Spleen (tissue), 11 donors: ENCODE measurements around the gene P2RY2. TPM values are rescaled to one million over a fixed set of nuclear protein-coding genes. Genes with fewer than 3 reads are reported as not detected.
A peak's percentile ranks its signal among the peaks of the same experiment; 100 is the strongest.

Experiments used
- DNase-seq: peaks from one replicate; pipeline ENCODE4 v3.0.0-alpha.2; 2020
- H3K27ac ChIP-seq, 8 donors: fragments of 200-600 bp; sonication (generic) in 7 of 8; 1 replicate in 4 of 8; 2 replicates in 4 of 8; pipeline versions ENCODE4 v1.5.0 to v1.8.0; 2016 to 2021; ENCODE audit warnings: inconsistent platforms in 4 of 8, mild to moderate bottlenecking in 4 of 8, moderate library complexity in 1 of 8
- H3K27me3 ChIP-seq, 7 donors: fragments of 200-600 bp; sonication (generic) in 6 of 7; replicated peaks in 1 of 7; 1 replicate in 4 of 7; 2 replicates in 3 of 7; pipeline versions ENCODE4 v1.5.0 to v1.8.0; 2016 to 2021; ENCODE audit warnings: inconsistent platforms in 3 of 7, mild to moderate bottlenecking in 1 of 7
- H3K36me3 ChIP-seq, 6 donors: fragments of 200-600 bp; sonication (generic) in 5 of 6; 1 replicate in 4 of 6; 2 replicates in 2 of 6; pipeline versions ENCODE4 v1.5.0 to v1.8.0; 2016 to 2021; ENCODE audit warnings: inconsistent platforms in 2 of 6
- H3K4me1 ChIP-seq, 6 donors: fragments of 200-600 bp; sonication (generic) in 5 of 6; 1 replicate in 3 of 6; 2 replicates in 3 of 6; pipeline versions ENCODE4 v1.5.0 to v1.8.0; 2016 to 2021; ENCODE audit warnings: inconsistent platforms in 3 of 6
- H3K4me3 ChIP-seq, 8 donors: fragments of 200-600 bp; sonication (generic) in 7 of 8; 1 replicate in 4 of 8; 2 replicates in 4 of 8; pipeline versions ENCODE4 v1.5.0 to v1.8.0; 2016 to 2021; ENCODE audit warnings: inconsistent platforms in 4 of 8, mild to moderate bottlenecking in 4 of 8, moderate library complexity in 2 of 8
- H3K9me3 ChIP-seq, 8 donors: fragments of 200-600 bp; sonication (generic) in 7 of 8; 1 replicate in 4 of 8; 2 replicates in 4 of 8; pipeline versions ENCODE4 v1.5.0 to v1.8.0; 2016 to 2021; ENCODE audit warnings: inconsistent platforms in 4 of 8
- POLR2A ChIP-seq, 3 donors: fragments of 450-650 bp; IDR thresholded peaks; one replicate each; pipeline ENCODE4 v1.5.1; 2017; ENCODE audit warnings: antibody characterized with exemption in 3 of 3, mild to moderate bottlenecking in 1 of 3
- POLR2AphosphoS5 ChIP-seq, 3 donors: sonication (generic); formaldehyde crosslinking; IDR thresholded peaks; one replicate each; pipeline ENCODE4 v1.5.1; 2017; ENCODE audit warnings: antibody characterized with exemption in 3 of 3
- WGBS, 5 donors: extraction: QIAGEN DNeasy Blood & Tissue Kit in 3 of 5; methylation state at CpG; one replicate each; pipeline versions ENCODE4 v1.1.5 to v1.1.7; 2013 to 2018; 5-methylcytosine and 5-hydroxymethylcytosine counted together
- intact Hi-C: fragments of 100-400 bp; cut with DNase I; formaldehyde crosslinking; loops from one replicate; pipeline ENCODE4 v1.15.0; 2023; ENCODE audit warnings: low total_unique reads
- polyA plus RNA-seq, 3 donors: library from polyadenylated mRNA; stranded (reverse); fragments of 200-250 nt; gene quantifications; one replicate each; pipeline ENCODE4 v1.2.1, GENCODE V29; 2013
- total RNA-seq, 7 donors: library from RNA; depleted of rRNA in 3 of 7; stranded (reverse); fragments of >200 nt in 3 of 7; fragmentation: NEBNext Ultra II Directional in 4 of 7; extraction: Animal tissue kit (Norgen Biotek cat#: 25700) in 4 of 7; gene quantifications; one replicate each; pipeline versions ENCODE4 v1.1.0 to v1.2.1, GENCODE V29; 2016 to 2021
- TF ChIP-seq, protein P1 (sequence below), 11 experiments: fragments of 200-600 bp in 7 of 11; fragments of 450-650 bp in 4 of 11; sonication (generic) in 4 of 11; IDR thresholded peaks in 8 of 11; conservative IDR thresholded peaks in 3 of 11; 1 replicate in 7 of 11; 2 replicates in 4 of 11; pipeline versions ENCODE4 v1.4.0 to v1.8.0; 2016 to 2021; ENCODE audit warnings: antibody characterized with exemption in 11 of 11, inconsistent platforms in 4 of 11, mild to moderate bottlenecking in 1 of 11
- donor health status: healthy with polysubstance abuse.
- donor health status: DM: no; HTN: no; CAD: no; lungs with moderate emphysema.
- donor health status: DM: no; HTN: no; CAD: no.
- donor health status: Bipolar disorder and iron deficiency.
- donor health status: healthy.
- donor health status: DM: no; HTN: no; CAD: no.
- donor health status: DM: yes; HTN: yes; CAD: no.

P2RY2 gene
- total and polyA plus RNA-seq, 10 donors, result 0.99 to 17.5 (median 10.7) TPM

DNA sequence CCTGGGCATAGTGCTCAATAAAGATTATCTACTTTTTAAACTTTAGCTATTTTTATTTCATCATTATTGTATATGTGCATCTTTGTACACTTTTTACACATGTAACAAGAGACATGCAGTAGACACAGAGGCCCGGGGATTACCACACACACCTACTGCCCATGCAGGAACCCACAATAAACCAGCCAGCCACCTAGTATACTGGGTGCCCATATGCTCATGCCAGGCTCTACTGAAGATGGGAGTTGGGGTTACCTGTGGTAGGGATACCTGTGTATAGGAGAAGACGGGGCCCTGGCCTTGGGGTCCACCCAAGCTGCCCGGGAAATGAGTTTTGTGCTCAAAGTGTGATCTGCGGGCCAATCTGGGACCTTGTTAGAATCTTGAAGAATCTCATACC is 31.2 kb upstream of the P2RY2 start:
- Histone ChIP-seq H3K27me3 (no peaks in the 10 kb centered on the region), H3K4me3 (no peak overlapping the region), H3K27ac (peak overlapping the region in 3 of 8 donors; percentile 54 to 70 (median 69)), H3K9me3 (no peaks in the 10 kb centered on the region), H3K4me1 (peaks cover 14 to 86% (median 45%) of the 10 kb centered on the region in 6 donors), H3K36me3 (no peaks in the 10 kb centered on the region)
- no peak for DNase-seq
- TF ChIP-seq POLR2A (IDR thresholded peaks at IDR 0.05) (no peak), POLR2AphosphoS5 (IDR thresholded peaks at IDR 0.05) (no peak)
- TF ChIP-seq, protein P1, sequence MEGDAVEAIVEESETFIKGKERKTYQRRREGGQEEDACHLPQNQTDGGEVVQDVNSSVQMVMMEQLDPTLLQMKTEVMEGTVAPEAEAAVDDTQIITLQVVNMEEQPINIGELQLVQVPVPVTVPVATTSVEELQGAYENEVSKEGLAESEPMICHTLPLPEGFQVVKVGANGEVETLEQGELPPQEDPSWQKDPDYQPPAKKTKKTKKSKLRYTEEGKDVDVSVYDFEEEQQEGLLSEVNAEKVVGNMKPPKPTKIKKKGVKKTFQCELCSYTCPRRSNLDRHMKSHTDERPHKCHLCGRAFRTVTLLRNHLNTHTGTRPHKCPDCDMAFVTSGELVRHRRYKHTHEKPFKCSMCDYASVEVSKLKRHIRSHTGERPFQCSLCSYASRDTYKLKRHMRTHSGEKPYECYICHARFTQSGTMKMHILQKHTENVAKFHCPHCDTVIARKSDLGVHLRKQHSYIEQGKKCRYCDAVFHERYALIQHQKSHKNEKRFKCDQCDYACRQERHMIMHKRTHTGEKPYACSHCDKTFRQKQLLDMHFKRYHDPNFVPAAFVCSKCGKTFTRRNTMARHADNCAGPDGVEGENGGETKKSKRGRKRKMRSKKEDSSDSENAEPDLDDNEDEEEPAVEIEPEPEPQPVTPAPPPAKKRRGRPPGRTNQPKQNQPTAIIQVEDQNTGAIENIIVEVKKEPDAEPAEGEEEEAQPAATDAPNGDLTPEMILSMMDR (IDR thresholded peaks at IDR 0.05 in 8 of 11, conservative IDR thresholded peaks at IDR 0.05 in 3 of 11), result no peak
- WGBS, 5 donors, result 42 to 70% (median 61%) methylated on average over 4 of the region's 4 CpGs
- intact Hi-C loops, result loop anchor here (5.0 kb wide), 1 partner anchor 55 kb away; no protein-coding TSS in a partner anchor

GRCh38 chr11:73187854-73188253 is 30.2 kb upstream of the P2RY2 start:
- Histone ChIP-seq H3K4me1 (peaks cover 14 to 86% (median 45%) of the 10 kb centered on the region in 6 donors), H3K4me3 (no peak overlapping the region), H3K36me3 (no peaks in the 10 kb centered on the region), H3K9me3 (no peaks in the 10 kb centered on the region), H3K27ac (peak overlapping the region in 3 of 8 donors; percentile 80 to 89 (median 85)), H3K27me3 (no peaks in the 10 kb centered on the region)
- intact Hi-C loops, result loop anchor here (5.0 kb wide), 1 partner anchor 54 kb away; no protein-coding TSS in a partner anchor
- TF ChIP-seq POLR2A (IDR thresholded peaks at IDR 0.05), result no peak
- TF ChIP-seq POLR2AphosphoS5 (IDR thresholded peaks at IDR 0.05), result no peak
- TF ChIP-seq, protein P1 (IDR thresholded peaks at IDR 0.05 in 8 of 11, conservative IDR thresholded peaks at IDR 0.05 in 3 of 11), result no peak
- no peak for DNase-seq
- 69 to 100% (median 97%) methylated on average over 1 of the region's 1 CpG for WGBS, 5 donors

DNA sequence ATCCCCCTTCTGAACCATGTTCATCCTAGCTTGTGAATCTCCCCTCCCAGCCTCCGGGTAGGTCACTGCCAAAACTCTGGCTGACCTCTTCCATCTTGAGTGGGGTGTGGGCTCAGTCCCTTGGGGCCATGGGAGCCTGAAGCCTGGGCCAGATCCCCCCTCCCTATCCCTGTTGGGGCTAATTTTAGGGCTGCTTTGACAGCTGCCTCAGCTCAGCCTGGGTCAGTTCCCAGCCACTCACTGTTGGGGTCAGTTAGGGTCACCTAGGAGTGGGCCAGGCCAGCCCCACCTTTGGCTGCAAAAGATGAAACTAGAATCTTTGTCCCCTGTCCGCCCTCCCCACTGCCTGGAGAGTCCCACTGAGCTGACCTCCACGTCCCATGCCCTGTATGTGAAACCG is 29.8 kb upstream of the P2RY2 start:
- TF ChIP-seq POLR2AphosphoS5 (IDR thresholded peaks at IDR 0.05), result no peak
- TF ChIP-seq, protein P1 (IDR thresholded peaks at IDR 0.05 in 8 of 11, conservative IDR thresholded peaks at IDR 0.05 in 3 of 11), result no peak
- no peak for TF ChIP-seq POLR2A (IDR thresholded peaks at IDR 0.05)
- intact Hi-C loops, result loop anchor here (5.0 kb wide), 1 partner anchor 54 kb away; no protein-coding TSS in a partner anchor
- H3K27ac ChIP-seq, result peak overlapping the region in 5 of 8 donors; percentile 77 to 89 (median 80)
- DNase-seq, result no peak
- H3K4me1 ChIP-seq, result peaks cover 11 to 87% (median 43%) of the 10 kb centered on the region in 6 donors
- H3K27me3 ChIP-seq, result no peaks in the 10 kb centered on the region
- no peaks in the 10 kb centered on the region for H3K9me3 ChIP-seq
- H3K4me3 ChIP-seq, result no peak overlapping the region
- no peaks in the 10 kb centered on the region for H3K36me3 ChIP-seq
- WGBS, 5 donors, result 80 to 96% (median 83%) methylated on average over 3 to 4 of the region's 4 CpGs

DNA sequence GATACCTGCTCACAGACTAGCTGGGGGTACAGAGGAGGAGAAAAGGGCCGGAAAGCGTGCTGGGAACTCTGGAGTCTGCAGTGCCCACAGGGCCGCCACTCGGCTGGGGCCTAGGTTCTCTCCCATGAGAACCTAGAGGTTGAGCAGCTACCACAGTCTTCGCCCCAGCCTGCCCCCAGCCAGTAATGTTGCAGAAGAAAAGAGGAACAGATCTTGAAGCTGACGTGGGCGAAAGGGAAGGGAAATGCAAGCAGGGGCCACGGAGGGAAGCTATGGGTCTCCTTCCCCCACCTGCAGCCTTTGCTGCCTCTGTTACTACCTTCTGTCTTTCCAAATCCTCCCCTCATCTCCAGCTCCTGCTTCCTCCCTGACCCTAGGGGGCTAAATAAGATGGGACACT is 28.8 kb upstream of the P2RY2 start:
- DNase-seq, result peak; percentile 92
- TF ChIP-seq POLR2A (IDR thresholded peaks at IDR 0.05) (no peak), POLR2AphosphoS5 (IDR thresholded peaks at IDR 0.05) (peak; percentile 42 to 71 (median 67))
- TF ChIP-seq, protein P1 (IDR thresholded peaks at IDR 0.05 in 8 of 11, conservative IDR thresholded peaks at IDR 0.05 in 3 of 11), result no peak
- no peaks in the 10 kb centered on the region for H3K27me3 ChIP-seq
- peaks cover 11 to 83% (median 43%) of the 10 kb centered on the region in 6 donors for H3K4me1 ChIP-seq
- H3K27ac ChIP-seq, result peak overlapping the region in 7 of 8 donors; percentile 68 to 89 (median 80)
- WGBS, 5 donors, result 33 to 55% (median 38%) methylated on average over 8 of the region's 8 CpGs
- intact Hi-C loops, result loop anchor here (5.0 kb wide), 1 partner anchor 53 kb away; no protein-coding TSS in a partner anchor
- no peaks in the 10 kb centered on the region for H3K9me3 ChIP-seq
- peak overlapping the region in 1 of 8 donors; percentile 37 for H3K4me3 ChIP-seq
- H3K36me3 ChIP-seq, result no peaks in the 10 kb centered on the region
